Lower leg skin (tissue), 4 donors: ENCODE results near the gene PCYOX1L. TPM values are rescaled to one million over a fixed set of nuclear protein-coding genes. Genes with fewer than 3 reads are reported as not detected.
A peak's percentile ranks its signal among the peaks of the same experiment; 100 is the strongest.

Experiments used
- DNase-seq, 2 donors: peaks; one replicate each; pipeline ENCODE4 v3.0.0-alpha.2; 2019; ENCODE audit warnings: low spot score in 2 of 2
- H3K4me3 ChIP-seq: fragments of 200-600 bp; sonication (generic); 2 replicates; pipeline ENCODE4 v1.5.1; 2017; ENCODE audit warnings: mild to moderate bottlenecking, low read depth; ENCODE audit not compliant: poor library complexity, severe bottlenecking
- POLR2A ChIP-seq, 2 donors: fragments of 450-650 bp; IDR thresholded peaks; one replicate each; pipeline ENCODE4 v1.6.1; 2016 to 2017; ENCODE audit warnings: antibody characterized with exemption in 2 of 2, mild to moderate bottlenecking in 1 of 2, moderate library complexity in 1 of 2
- WGBS, 2 donors: methylation state at CpG; one replicate each; pipeline ENCODE4 v1.1.5; 2018; 5-methylcytosine and 5-hydroxymethylcytosine counted together
- intact Hi-C: fragments of 100-400 bp; cut with DNase I; formaldehyde crosslinking; loops from one replicate; pipeline ENCODE4 v1.15.0; 2023; ENCODE audit warnings: low total_unique reads
- total RNA-seq, 4 donors: library from RNA; depleted of rRNA; stranded (reverse); fragments of >200 nt; gene quantifications; one replicate each; pipeline ENCODE4 v1.1.0, GENCODE V29; 2016
- TF ChIP-seq, protein P1 (sequence below), 3 donors: fragments of 450-650 bp; IDR thresholded peaks; one replicate each; pipeline ENCODE4 v1.5.1; 2016; ENCODE audit warnings: antibody characterized with exemption in 3 of 3, mild to moderate bottlenecking in 3 of 3, moderate library complexity in 2 of 3

PCYOX1L gene
- total RNA-seq, 4 donors from 2014 or later, result 2.7 to 5.6 (median 3.9) TPM

DNA sequence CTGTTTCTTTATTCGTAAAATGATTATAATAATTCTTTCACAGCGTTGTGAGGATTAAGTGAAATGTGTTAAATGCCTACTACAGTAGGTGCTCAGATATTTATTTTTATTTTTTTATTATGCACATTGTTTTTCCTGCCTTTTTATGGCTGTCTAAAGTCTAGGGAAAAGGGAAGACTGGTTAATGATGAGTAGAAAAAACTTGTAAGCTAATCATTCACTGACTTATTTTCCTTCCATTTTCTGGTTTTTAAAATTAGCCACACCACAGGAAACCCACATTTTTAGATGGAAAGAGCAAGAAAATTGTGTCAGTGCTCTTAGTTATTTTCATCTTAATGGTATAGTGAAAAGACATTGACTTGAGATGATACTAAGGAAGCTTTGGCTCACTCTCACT lies 3.9 kb upstream of the PCYOX1L start:
- TF ChIP-seq POLR2A (IDR thresholded peaks at IDR 0.05), result no peak
- TF ChIP-seq, protein P1, sequence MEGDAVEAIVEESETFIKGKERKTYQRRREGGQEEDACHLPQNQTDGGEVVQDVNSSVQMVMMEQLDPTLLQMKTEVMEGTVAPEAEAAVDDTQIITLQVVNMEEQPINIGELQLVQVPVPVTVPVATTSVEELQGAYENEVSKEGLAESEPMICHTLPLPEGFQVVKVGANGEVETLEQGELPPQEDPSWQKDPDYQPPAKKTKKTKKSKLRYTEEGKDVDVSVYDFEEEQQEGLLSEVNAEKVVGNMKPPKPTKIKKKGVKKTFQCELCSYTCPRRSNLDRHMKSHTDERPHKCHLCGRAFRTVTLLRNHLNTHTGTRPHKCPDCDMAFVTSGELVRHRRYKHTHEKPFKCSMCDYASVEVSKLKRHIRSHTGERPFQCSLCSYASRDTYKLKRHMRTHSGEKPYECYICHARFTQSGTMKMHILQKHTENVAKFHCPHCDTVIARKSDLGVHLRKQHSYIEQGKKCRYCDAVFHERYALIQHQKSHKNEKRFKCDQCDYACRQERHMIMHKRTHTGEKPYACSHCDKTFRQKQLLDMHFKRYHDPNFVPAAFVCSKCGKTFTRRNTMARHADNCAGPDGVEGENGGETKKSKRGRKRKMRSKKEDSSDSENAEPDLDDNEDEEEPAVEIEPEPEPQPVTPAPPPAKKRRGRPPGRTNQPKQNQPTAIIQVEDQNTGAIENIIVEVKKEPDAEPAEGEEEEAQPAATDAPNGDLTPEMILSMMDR (IDR thresholded peaks at IDR 0.05), result no peak
- 89 to 93% methylated on average over 2 of the region's 2 CpGs for WGBS, 2 donors
- DNase-seq, result no peak
- intact Hi-C loops, result no loop called here
- H3K4me3 ChIP-seq, result no peak overlapping the region

DNA sequence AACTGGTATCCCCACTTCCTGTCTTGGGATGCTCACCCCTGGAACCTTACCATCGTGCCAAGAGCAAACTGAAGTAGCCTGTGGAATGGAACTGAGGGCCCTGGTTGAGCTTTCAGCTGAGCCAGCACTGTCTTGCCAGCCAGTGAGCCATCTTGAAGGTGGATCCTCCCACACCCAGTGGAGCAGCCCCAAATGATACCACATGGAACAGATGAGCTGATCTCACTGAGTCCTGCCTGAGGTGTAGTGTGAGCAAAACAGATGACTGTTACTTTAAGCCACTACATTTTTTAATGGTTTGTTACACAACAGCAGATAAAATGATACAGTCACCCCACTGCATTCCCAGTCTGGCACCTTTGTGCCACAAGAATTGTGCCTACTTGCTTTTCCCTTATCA lies 2.2 kb upstream of the PCYOX1L start:
- H3K4me3 ChIP-seq, result no peak overlapping the region
- DNase-seq, result no peak
- no peak for TF ChIP-seq POLR2A (IDR thresholded peaks at IDR 0.05)
- TF ChIP-seq, protein P1 (IDR thresholded peaks at IDR 0.05), result no peak
- 85 to 100% methylated on average over 1 of the region's 1 CpG for WGBS, 2 donors
- intact Hi-C loops, result no loop called here

- no peak overlapping the region for H3K4me3 ChIP-seq
- intact Hi-C loops, result no loop called here
- DNase-seq, result no peak
- TF ChIP-seq, protein P1 (IDR thresholded peaks at IDR 0.05), result no peak
- no peak for TF ChIP-seq POLR2A (IDR thresholded peaks at IDR 0.05)
- 92 to 96% methylated on average over 8 of the region's 8 CpGs for WGBS, 2 donors
These were observed 1.5 kb upstream of the PCYOX1L start for GRCh38 chr5:149356391-149356790.

DNA sequence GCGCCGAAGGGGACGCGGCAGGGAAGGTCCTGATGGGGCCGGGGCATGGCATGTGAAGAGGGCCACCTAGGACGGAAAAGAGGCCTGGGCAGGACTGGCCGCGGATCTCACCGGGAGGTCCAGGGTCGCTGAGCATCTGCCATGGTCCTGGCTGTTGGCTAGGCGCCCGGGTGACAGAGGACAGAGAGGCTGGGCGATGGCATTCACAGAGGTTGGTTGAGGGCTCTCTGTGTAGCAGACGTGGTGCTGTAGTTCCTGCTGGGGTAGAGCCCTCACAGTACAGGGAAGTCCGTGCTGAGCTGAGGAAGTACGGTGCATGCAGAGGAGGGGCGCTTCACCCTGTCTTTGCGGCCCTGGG lies 427 bp downstream of the PCYOX1L start:
- peak overlapping the region; percentile 58 for H3K4me3 ChIP-seq
- 1% methylated on average over 18 of the region's 18 CpGs for WGBS, 2 donors
- TF ChIP-seq POLR2A (IDR thresholded peaks at IDR 0.05), result no peak
- TF ChIP-seq, protein P1 (IDR thresholded peaks at IDR 0.05), result no peak
- peak; percentile 36 to 93 for DNase-seq
- intact Hi-C loops, result no loop called here

- no peak for DNase-seq
- TF ChIP-seq POLR2A (IDR thresholded peaks at IDR 0.05), result no peak
- TF ChIP-seq, protein P1 (IDR thresholded peaks at IDR 0.05), result no peak
- intact Hi-C loops, result no loop called here
- no peak overlapping the region for H3K4me3 ChIP-seq
- WGBS, 2 donors, result 64 to 68% methylated on average over 8 of the region's 8 CpGs
These were observed 1.1 kb downstream of the PCYOX1L start for GRCh38 chr5:149358868-149359495.

GRCh38 chr5:149360272-149360671 lies 2.4 kb downstream of the PCYOX1L start:
- TF ChIP-seq POLR2A (IDR thresholded peaks at IDR 0.05), result no peak
- TF ChIP-seq, protein P1 (IDR thresholded peaks at IDR 0.05), result no peak
- H3K4me3 ChIP-seq, result no peak overlapping the region
- intact Hi-C loops, result no loop called here
- DNase-seq, result no peak
- WGBS, 2 donors, result 73 to 78% methylated on average over 1 of the region's 1 CpG
